Smooth muscle cell of bladder (primary cell): Measurements from ENCODE around the gene SPDYE17. TPM values are rescaled to one million over a fixed set of nuclear protein-coding genes. Genes with fewer than 3 reads are reported as not detected.

Experiments used
- total RNA-seq: library from RNA; depleted of rRNA; stranded (reverse); fragments of >200 nt; gene quantifications from 2 replicates; pipeline ENCODE4 v1.2.3, GENCODE V29; 2014

SPDYE17 gene, protein sequence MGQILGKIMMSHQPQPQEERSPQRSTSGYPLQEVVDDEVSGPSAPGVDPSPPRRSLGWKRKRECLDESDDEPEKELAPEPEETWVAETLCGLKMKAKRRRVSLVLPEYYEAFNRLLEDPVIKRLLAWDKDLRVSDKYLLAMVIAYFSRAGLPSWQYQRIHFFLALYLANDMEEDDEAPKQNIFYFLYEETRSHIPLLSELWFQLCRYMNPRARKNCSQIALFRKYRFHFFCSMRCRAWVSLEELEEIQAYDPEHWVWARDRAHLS
- not detected in 2 replicates for total RNA-seq

DNA sequence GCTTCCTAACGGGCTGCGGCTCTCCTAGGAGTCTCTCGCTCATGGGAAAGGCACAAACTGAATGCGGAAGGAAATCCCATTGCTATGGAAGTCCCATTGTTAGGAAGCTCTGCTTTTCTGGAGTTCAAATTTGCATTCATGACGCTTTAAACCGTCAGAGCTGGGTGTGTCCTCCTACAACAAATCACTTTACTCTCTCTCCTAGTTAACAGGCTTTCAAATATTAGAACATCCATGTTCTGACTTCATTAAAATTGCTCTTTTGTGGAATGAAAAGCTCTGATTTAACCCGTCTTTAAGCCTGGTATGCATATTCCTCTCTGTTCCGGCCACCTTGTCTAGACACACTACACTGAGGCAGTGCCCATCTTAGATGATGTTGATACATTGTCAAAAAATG lies at the start of gene SPDYE17:
Gene SPDYE17 (minus strand): TSS at position 101 of the 400 bp plus-strand sequence. CDS start 1,791 bp downstream, outside the sequence.

DNA sequence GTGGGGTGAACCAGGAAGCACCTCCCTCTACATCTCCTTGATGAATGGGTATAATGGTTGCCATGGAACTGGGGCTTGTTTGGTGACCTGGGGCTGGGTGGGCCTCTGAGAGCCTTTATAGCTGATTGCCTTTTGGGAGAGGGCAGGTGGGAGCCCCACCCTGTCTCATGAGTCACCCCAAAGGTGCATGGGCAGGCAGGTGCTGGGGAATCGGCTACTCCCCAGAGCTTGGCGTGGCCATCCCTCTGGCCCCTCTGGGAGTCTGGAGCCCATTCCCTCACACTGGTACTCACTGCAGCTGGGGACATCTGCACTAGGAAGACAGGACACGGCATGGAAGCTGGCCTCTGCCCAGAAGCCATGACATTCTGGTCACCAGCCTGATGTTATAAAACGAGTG lies 30.4 kb upstream of the SPDYE17 start, which contains the start of gene SPDYE18:
Gene SPDYE18 (minus strand): TSS at position 2 of the 400 bp plus-strand sequence. CDS start 2,046 bp downstream, outside the sequence.

Other genes starting within 250 kb of the SPDYE17 start
- gene SPDYE18, start 30.2 kb upstream of the SPDYE17 start, total RNA-seq: 0.09 and 0.14 TPM in 2 replicates
- 1.6 and 3.1 TPM in 2 replicates for gene CCDC146, start 90.3 kb upstream of the SPDYE17 start, total RNA-seq
- gene FGL2, start 167.5 kb upstream of the SPDYE17 start, total RNA-seq: 58.2 and 114 TPM in 2 replicates